ENCODE data around the gene PTPN21.
"Not testable (repeated sequence)": the region's sequence is repeated elsewhere in the genome, so short reads cannot be mapped to it uniquely, and the experiment has no call there.

DNA sequence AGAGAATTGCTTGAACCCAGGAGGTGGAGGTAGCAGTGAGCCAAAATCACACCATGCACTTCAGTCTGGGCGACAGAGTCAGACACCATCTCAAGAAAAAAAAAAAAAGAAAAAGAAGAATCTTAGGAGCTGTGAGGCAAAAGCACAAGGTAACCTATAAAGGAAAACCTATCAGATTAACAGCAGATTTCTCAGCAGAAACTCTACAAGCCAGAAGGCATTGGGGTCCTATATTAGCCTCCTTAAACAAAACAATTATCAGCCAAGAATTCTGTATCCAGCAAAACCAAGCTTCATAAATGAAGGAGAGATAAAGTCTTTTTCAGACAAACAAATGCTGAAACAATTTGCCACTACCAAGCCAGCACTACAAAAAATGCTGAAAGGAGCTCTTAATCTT is 24.9 kb downstream of the PTPN21 start:
- not testable (repeated sequence) for TF ChIP-seq ZNF282 (IDR thresholded peaks at IDR 0.05; ENCODE audit: partially characterized antibody)
- TF ChIP-seq, protein P1, sequence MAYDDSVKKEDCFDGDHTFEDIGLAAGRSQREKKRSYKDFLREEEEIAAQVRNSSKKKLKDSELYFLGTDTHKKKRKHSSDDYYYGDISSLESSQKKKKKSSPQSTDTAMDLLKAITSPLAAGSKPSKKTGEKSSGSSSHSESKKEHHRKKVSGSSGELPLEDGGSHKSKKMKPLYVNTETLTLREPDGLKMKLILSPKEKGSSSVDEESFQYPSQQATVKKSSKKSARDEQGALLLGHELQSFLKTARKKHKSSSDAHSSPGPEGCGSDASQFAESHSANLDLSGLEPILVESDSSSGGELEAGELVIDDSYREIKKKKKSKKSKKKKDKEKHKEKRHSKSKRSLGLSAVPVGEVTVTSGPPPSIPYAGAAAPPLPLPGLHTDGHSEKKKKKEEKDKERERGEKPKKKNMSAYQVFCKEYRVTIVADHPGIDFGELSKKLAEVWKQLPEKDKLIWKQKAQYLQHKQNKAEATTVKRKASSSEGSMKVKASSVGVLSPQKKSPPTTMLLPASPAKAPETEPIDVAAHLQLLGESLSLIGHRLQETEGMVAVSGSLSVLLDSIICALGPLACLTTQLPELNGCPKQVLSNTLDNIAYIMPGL (CRISPR knock-in tag; IDR thresholded peaks at IDR 0.05; ENCODE audit: borderline replicate concordance in 1 of 2, low read depth in 1 of 2): not testable (repeated sequence)
